ENCODE data around the gene MGAT4C. TPM values are rescaled to one million over a fixed set of nuclear protein-coding genes. Genes with fewer than 3 reads are reported as not detected.

The MGAT4C gene
- total and polyA plus RNA-seq, 2 donors from 2014 or later, result 0.16 TPM; not detected in 1

- Histone ChIP-seq H3K27ac (ENCODE audit: low read depth in 2 of 2, low read length in 2 of 2) (no peak overlapping the region), H3K36me3 (ENCODE audit: control insufficient read depth in 2 of 3, insufficient read depth in 3 of 3, low read length in 3 of 3) (no peaks in the 10 kb centered on the region), H3K27me3 (ENCODE audit: control insufficient read depth, insufficient read depth, low read length) (no peaks in the 10 kb centered on the region), H3K9me3 (ENCODE audit: control insufficient read depth in 2 of 3, insufficient read depth in 1 of 3, low read length in 3 of 3) (no peaks in the 10 kb centered on the region), H3K4me3 (ENCODE audit: low read length in 3 of 3) (no peak overlapping the region), H3K4me1 (ENCODE audit: control insufficient read depth in 2 of 3, insufficient read depth in 2 of 3, low read depth in 1 of 3, low read length in 3 of 3) (no peaks in the 10 kb centered on the region), H3K9ac (ENCODE audit: low read length in 3 of 3) (no peak overlapping the region)
- no peak for TF ChIP-seq CTCF (IDR thresholded peaks at IDR 0.05; ENCODE audit: borderline replicate concordance, extremely low read depth, insufficient read depth)
- intact Hi-C loops (cut with DNase I), result no loop called here
- DNase-seq (no peak), FAIRE-seq (no peak)
Measured at GRCh38 chr12:86216591-86216990, 39.6 kb downstream of the MGAT4C start.

GRCh38 chr12:86213012-86213411 is 43.2 kb downstream of the MGAT4C start:
- no peaks in the 10 kb centered on the region for H3K4me1 ChIP-seq (ENCODE audit: control insufficient read depth in 2 of 3, insufficient read depth in 2 of 3, low read depth in 1 of 3, low read length in 3 of 3)
- no peak for TF ChIP-seq CTCF (IDR thresholded peaks at IDR 0.05; ENCODE audit: borderline replicate concordance, extremely low read depth, insufficient read depth)
- FAIRE-seq, result no peak
- no peak overlapping the region for H3K27ac ChIP-seq (ENCODE audit: low read depth in 2 of 2, low read length in 2 of 2)
- no peak overlapping the region for H3K4me3 ChIP-seq (ENCODE audit: low read length in 3 of 3)
- DNase-seq, result no peak
- no peaks in the 10 kb centered on the region for H3K9me3 ChIP-seq (ENCODE audit: control insufficient read depth in 2 of 3, insufficient read depth in 1 of 3, low read length in 3 of 3)
- H3K27me3 ChIP-seq (ENCODE audit: control insufficient read depth, insufficient read depth, low read length), result no peaks in the 10 kb centered on the region
- H3K9ac ChIP-seq (ENCODE audit: low read length in 3 of 3), result no peak overlapping the region
- intact Hi-C loops (cut with DNase I), result no loop called here
- no peaks in the 10 kb centered on the region for H3K36me3 ChIP-seq (ENCODE audit: control insufficient read depth in 2 of 3, insufficient read depth in 3 of 3, low read length in 3 of 3)

- no peak for FAIRE-seq
- Histone ChIP-seq H3K9ac (ENCODE audit: low read length in 3 of 3) (no peak overlapping the region), H3K9me3 (ENCODE audit: control insufficient read depth in 2 of 3, insufficient read depth in 1 of 3, low read length in 3 of 3) (no peaks in the 10 kb centered on the region), H3K27me3 (ENCODE audit: control insufficient read depth, insufficient read depth, low read length) (no peaks in the 10 kb centered on the region), H3K4me3 (ENCODE audit: low read length in 3 of 3) (no peak overlapping the region), H3K27ac (ENCODE audit: low read depth in 2 of 2, low read length in 2 of 2) (no peak overlapping the region), H3K36me3 (ENCODE audit: control insufficient read depth in 2 of 3, insufficient read depth in 3 of 3, low read length in 3 of 3) (no peaks in the 10 kb centered on the region), H3K4me1 (ENCODE audit: control insufficient read depth in 2 of 3, insufficient read depth in 2 of 3, low read depth in 1 of 3, low read length in 3 of 3) (no peaks in the 10 kb centered on the region)
- DNase-seq, result no peak
- intact Hi-C loops (cut with DNase I), result no loop called here
- no peak for TF ChIP-seq CTCF (IDR thresholded peaks at IDR 0.05; ENCODE audit: borderline replicate concordance, extremely low read depth, insufficient read depth)
Measured at GRCh38 chr12:86198696-86199444, 57.3 kb downstream of the MGAT4C start.
